HepG2 (cell line): ENCODE data around the gene DSTN. TPM values are rescaled to one million over a fixed set of nuclear protein-coding genes. Genes with fewer than 3 reads are reported as not detected.

Experiments
- ATF1 ChIP-seq: IDR thresholded peaks from 2 replicates; pipeline ENCODE4 v1.6.1; 2016; ENCODE audit warnings: mild to moderate bottlenecking, control low read depth
- HNF4G ChIP-seq, 2 experiments: sonication (generic) in 1 of 2; formaldehyde crosslinking in 1 of 2; IDR thresholded peaks; 2 replicates each; pipeline versions ENCODE4 v1.4.0 to v1.6.1; 2011 to 2020; ENCODE audit warnings: borderline replicate concordance in 2 of 2, low read depth in 2 of 2, mild to moderate bottlenecking in 2 of 2, low read length in 1 of 2, missing genetic modification reagents in 1 of 2, moderate library complexity in 1 of 2
- KDM1A ChIP-seq: IDR thresholded peaks from 2 replicates; pipeline ENCODE4 v1.6.1; 2016; ENCODE audit warnings: missing compliant biosample characterization
- KMT2B ChIP-seq: IDR thresholded peaks from 2 replicates; pipeline ENCODE4 v1.6.1; 2016; ENCODE audit warnings: missing genetic modification reagents, missing compliant biosample characterization
- MAFK ChIP-seq, 2 experiments: IDR thresholded peaks in 1 of 2; conservative IDR thresholded peaks in 1 of 2; 2 replicates each; pipeline ENCODE4 v1.6.1; 2011; ENCODE audit warnings: improper control_type of control experiment in 2 of 2, low read length in 2 of 2
- NCOA2 ChIP-seq: sonication (generic); formaldehyde crosslinking; IDR thresholded peaks from 2 replicates; pipeline ENCODE4 v1.8.0; 2022; ENCODE audit warnings: inconsistent platforms
- NFKB2 ChIP-seq: sonication (generic); formaldehyde crosslinking; IDR thresholded peaks from 2 replicates; pipeline ENCODE4 v1.4.0; 2020; ENCODE audit warnings: missing genetic modification reagents, borderline replicate concordance
- PCBP1 ChIP-seq: fragments of 200-400 bp; formaldehyde crosslinking; IDR thresholded peaks from 2 replicates; pipeline ENCODE4 v1.6.1; 2017; ENCODE audit warnings: mild to moderate bottlenecking, low read depth, low read length, borderline replicate concordance
- PHF21A ChIP-seq: sonication (generic); formaldehyde crosslinking; IDR thresholded peaks from 2 replicates; pipeline ENCODE4 v1.5.0; 2020; ENCODE audit warnings: mild to moderate bottlenecking, missing genetic modification reagents
- POLR2A ChIP-seq, 2 experiments: IDR thresholded peaks; 2 replicates each; pipeline ENCODE4 v1.6.1; 2011; ENCODE audit warnings: low read depth in 2 of 2, low read length in 2 of 2, mild to moderate bottlenecking in 1 of 2, moderate library complexity in 1 of 2; ENCODE audit not compliant: insufficient read depth in 1 of 2
- PRPF4 ChIP-seq: fragments of 200-400 bp; formaldehyde crosslinking; IDR thresholded peaks from 2 replicates; pipeline ENCODE4 v1.6.1; 2016; ENCODE audit warnings: low read length, low read depth; ENCODE audit not compliant: poor library complexity, severe bottlenecking
- RBM22 ChIP-seq: fragments of 200-400 bp; formaldehyde crosslinking; optimal IDR thresholded peaks from 2 replicates; pipeline ENCODE3; 2017; ENCODE audit warnings: mild to moderate bottlenecking, low read length, moderate library complexity
- SRSF1 ChIP-seq: fragments of 200-400 bp; formaldehyde crosslinking; optimal IDR thresholded peaks from 2 replicates; pipeline ENCODE3; 2017; ENCODE audit warnings: mild to moderate bottlenecking, low read depth, low read length, moderate library complexity
- TARDBP ChIP-seq: sonication (generic); formaldehyde crosslinking; IDR thresholded peaks from 2 replicates; pipeline ENCODE4 v1.8.0; 2022; ENCODE audit warnings: mild to moderate bottlenecking, missing genetic modification reagents
- ZKSCAN8 ChIP-seq: IDR thresholded peaks from 2 replicates; pipeline ENCODE4 v1.6.1; 2016; ENCODE audit warnings: borderline replicate concordance, missing genetic modification reagents, missing compliant biosample characterization
- ZNF230 ChIP-seq: sonication (generic); formaldehyde crosslinking; IDR thresholded peaks from 2 replicates; pipeline ENCODE4 v1.4.0; 2020; ENCODE audit warnings: mild to moderate bottlenecking, missing genetic modification reagents
- ZNF605 ChIP-seq: sonication (generic); formaldehyde crosslinking; IDR thresholded peaks from 2 replicates; pipeline ENCODE4 v1.8.0; 2022; ENCODE audit warnings: mild to moderate bottlenecking, missing genetic modification reagents
- ZNF720 ChIP-seq: sonication (generic); formaldehyde crosslinking; IDR thresholded peaks from 2 replicates; pipeline ENCODE4 v1.4.0; 2020; ENCODE audit warnings: missing genetic modification reagents
- ZNF747 ChIP-seq: sonication (generic); formaldehyde crosslinking; IDR thresholded peaks from 2 replicates; pipeline ENCODE4 v1.8.1; 2023; ENCODE audit warnings: missing genetic modification reagents, mild to moderate bottlenecking, borderline replicate concordance
- ZNF761 ChIP-seq: sonication (generic); formaldehyde crosslinking; conservative IDR thresholded peaks from 2 replicates; pipeline ENCODE4 v1.4.0; 2020; ENCODE audit warnings: mild to moderate bottlenecking, missing genetic modification reagents
- ZNF841 ChIP-seq: sonication (generic); formaldehyde crosslinking; IDR thresholded peaks from 2 replicates; pipeline ENCODE4 v1.8.1; 2023; ENCODE audit warnings: missing genetic modification reagents, borderline replicate concordance
- polyA plus RNA-seq, 8 experiments: library from polyadenylated mRNA; depleted of rRNA in 3 of 8; stranded (reverse) in 7 of 8; unstranded in 1 of 8; fragments of >200 nt; fragmentation: Illumina TruSeq in 4 of 8; extraction: Trizol in 4 of 8; gene quantifications; 2 replicates each; pipeline versions ENCODE4 v1.2.1 to v1.2.3, GENCODE V29; 2011 to 2016; ENCODE audit warnings: low read depth in 4 of 8, missing spikeins in 1 of 8, mixed read lengths in 1 of 8; ENCODE audit not compliant: insufficient read depth in 1 of 8
- total RNA-seq, 5 experiments: library from RNA; depleted of rRNA; stranded (reverse); fragments of >200 nt; fragmentation: Illumina TruSeq; extraction: Trizol; gene quantifications; 2 replicates each; pipeline ENCODE4 v1.2.3, GENCODE V29; 2016; ENCODE audit warnings: low read depth in 1 of 5
- TF ChIP-seq, protein P1 (sequence below): sonication (generic); formaldehyde crosslinking; IDR thresholded peaks from 2 replicates; pipeline ENCODE4 v1.4.0; 2020; ENCODE audit warnings: mild to moderate bottlenecking, missing genetic modification reagents
- TF ChIP-seq, protein P2 (sequence below): IDR thresholded peaks from 2 replicates; pipeline ENCODE4 v1.6.1; 2016; ENCODE audit warnings: control low read depth
- TF ChIP-seq, protein P3 (sequence below), 2 experiments: sonication (generic) in 1 of 2; formaldehyde crosslinking in 1 of 2; IDR thresholded peaks; 2 replicates each; pipeline versions ENCODE4 v1.4.0 to v1.6.1; 2018 to 2020; ENCODE audit warnings: missing genetic modification reagents in 2 of 2, borderline replicate concordance in 1 of 2, low read depth in 1 of 2, mild to moderate bottlenecking in 1 of 2, missing biosample characterization in 1 of 2
- TF ChIP-seq, protein P4 (sequence below): sonication (generic); formaldehyde crosslinking; IDR thresholded peaks from 2 replicates; pipeline ENCODE4 v1.4.0; 2020; ENCODE audit warnings: missing genetic modification reagents

The DSTN gene
- total and polyA plus RNA-seq, 2 of the 13 experiments (the other 11 are each of a cell fraction or from before 2014, with no cell fraction given): 27.6 to 106 TPM

DNA sequence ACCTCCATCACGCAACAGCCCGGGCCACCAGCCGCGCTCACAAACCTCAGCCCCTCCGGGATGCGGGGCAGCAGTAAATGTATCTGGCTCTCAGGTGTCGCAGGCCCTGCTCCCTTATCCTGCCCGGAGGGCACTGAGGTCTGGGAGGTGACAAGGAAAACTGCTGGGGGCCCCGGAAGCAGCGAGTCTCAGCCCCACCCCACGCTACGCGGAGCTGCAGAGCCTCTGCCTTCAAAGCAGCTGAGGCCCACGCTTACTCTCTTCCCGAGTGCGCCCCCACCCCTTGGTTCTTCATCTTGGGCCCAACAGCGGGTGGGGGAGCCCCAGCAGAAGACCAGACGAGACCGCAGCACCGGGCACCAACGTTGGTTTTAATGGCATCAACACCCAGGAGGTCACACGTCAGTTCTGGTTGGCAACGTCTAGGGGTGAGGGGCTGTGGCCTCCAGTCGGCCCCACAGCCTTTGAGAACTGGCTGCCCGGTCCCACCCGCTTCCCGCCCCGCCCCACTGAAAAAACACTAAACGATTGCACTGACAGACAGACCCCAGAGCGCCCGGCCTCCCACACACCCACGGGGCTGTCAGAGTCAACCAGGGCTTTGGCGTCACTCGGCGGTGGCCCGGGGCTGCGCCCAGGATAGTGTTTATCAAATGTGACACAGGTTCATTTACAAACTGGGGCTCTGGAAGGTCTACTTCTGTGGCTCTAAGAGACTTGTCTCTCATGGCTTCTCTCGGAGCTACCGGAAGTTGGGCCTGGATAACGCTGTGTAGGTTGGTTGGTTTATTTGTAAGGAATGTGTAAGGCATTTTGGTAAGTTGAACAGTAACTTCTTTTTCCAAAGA lies 43.7 kb downstream of the DSTN start (continued):
- peak in 1 of 2 experiments; percentile 46; a peak in 3 of 4 replicates for TF ChIP-seq POLR2A (IDR thresholded peaks at IDR 0.05; ENCODE audit: insufficient read depth in 1 of 2, low read depth in 2 of 2, low read length in 2 of 2)
- TF ChIP-seq, protein P1, sequence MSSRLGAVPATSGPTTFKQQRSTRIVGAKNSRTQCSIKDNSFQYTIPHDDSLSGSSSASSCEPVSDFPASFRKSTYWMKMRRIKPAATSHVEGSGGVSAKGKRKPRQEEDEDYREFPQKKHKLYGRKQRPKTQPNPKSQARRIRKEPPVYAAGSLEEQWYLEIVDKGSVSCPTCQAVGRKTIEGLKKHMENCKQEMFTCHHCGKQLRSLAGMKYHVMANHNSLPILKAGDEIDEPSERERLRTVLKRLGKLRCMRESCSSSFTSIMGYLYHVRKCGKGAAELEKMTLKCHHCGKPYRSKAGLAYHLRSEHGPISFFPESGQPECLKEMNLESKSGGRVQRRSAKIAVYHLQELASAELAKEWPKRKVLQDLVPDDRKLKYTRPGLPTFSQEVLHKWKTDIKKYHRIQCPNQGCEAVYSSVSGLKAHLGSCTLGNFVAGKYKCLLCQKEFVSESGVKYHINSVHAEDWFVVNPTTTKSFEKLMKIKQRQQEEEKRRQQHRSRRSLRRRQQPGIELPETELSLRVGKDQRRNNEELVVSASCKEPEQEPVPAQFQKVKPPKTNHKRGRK: no peak
- no peak for TF ChIP-seq SRSF1
- TF ChIP-seq PHF21A: 0 out of 2 replicates have a peak, but pooled peaks have one; percentile 26
- no peak for TF ChIP-seq MAFK (conservative IDR thresholded peaks at IDR 0.05 in 1 of 2, IDR thresholded peaks at IDR 0.05 in 1 of 2; ENCODE audit: low read length in 2 of 2)
- TF ChIP-seq KDM1A (CRISPR knock-in tag): no peak
- TF ChIP-seq, protein P2, sequence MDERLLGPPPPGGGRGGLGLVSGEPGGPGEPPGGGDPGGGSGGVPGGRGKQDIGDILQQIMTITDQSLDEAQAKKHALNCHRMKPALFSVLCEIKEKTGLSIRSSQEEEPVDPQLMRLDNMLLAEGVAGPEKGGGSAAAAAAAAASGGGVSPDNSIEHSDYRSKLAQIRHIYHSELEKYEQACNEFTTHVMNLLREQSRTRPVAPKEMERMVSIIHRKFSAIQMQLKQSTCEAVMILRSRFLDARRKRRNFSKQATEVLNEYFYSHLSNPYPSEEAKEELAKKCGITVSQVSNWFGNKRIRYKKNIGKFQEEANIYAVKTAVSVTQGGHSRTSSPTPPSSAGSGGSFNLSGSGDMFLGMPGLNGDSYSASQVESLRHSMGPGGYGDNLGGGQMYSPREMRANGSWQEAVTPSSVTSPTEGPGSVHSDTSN: no peak
- no peak for TF ChIP-seq ATF1 (CRISPR knock-in tag)
- TF ChIP-seq ZNF720 (CRISPR knock-in tag): no peak
- TF ChIP-seq ZNF605 (CRISPR knock-in tag): no peak
- TF ChIP-seq NCOA2 (CRISPR knock-in tag): no peak
- TF ChIP-seq ZNF761 (CRISPR knock-in tag): 0 out of 2 replicates have a peak, but pooled peaks have one; percentile 38
- no peak for TF ChIP-seq ZNF747
- TF ChIP-seq PRPF4: no peak
- TF ChIP-seq ZNF841: no peak
- TF ChIP-seq ZKSCAN8 (CRISPR knock-in tag): no peak
- 0 out of 2 replicates have a peak, but pooled peaks have one; percentile 20 for TF ChIP-seq PCBP1
- no peak for TF ChIP-seq KMT2B
- TF ChIP-seq RBM22: peak; percentile 69
- TF ChIP-seq, protein P3, sequence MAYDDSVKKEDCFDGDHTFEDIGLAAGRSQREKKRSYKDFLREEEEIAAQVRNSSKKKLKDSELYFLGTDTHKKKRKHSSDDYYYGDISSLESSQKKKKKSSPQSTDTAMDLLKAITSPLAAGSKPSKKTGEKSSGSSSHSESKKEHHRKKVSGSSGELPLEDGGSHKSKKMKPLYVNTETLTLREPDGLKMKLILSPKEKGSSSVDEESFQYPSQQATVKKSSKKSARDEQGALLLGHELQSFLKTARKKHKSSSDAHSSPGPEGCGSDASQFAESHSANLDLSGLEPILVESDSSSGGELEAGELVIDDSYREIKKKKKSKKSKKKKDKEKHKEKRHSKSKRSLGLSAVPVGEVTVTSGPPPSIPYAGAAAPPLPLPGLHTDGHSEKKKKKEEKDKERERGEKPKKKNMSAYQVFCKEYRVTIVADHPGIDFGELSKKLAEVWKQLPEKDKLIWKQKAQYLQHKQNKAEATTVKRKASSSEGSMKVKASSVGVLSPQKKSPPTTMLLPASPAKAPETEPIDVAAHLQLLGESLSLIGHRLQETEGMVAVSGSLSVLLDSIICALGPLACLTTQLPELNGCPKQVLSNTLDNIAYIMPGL (CRISPR knock-in tag; IDR thresholded peaks at IDR 0.05; ENCODE audit: borderline replicate concordance in 1 of 2, low read depth in 1 of 2): no peak
- TF ChIP-seq ZNF230 (CRISPR knock-in tag): no peak
- TF ChIP-seq, protein P4, sequence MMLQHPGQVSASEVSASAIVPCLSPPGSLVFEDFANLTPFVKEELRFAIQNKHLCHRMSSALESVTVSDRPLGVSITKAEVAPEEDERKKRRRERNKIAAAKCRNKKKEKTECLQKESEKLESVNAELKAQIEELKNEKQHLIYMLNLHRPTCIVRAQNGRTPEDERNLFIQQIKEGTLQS (CRISPR knock-in tag): no peak
- no peak for TF ChIP-seq TARDBP (CRISPR knock-in tag)
- no peak for TF ChIP-seq NFKB2 (CRISPR knock-in tag)
- TF ChIP-seq HNF4G (IDR thresholded peaks at IDR 0.05; ENCODE audit: borderline replicate concordance, low read depth, low read length): no peak
- no peak for TF ChIP-seq HNF4G (CRISPR knock-in tag; IDR thresholded peaks at IDR 0.05; ENCODE audit: borderline replicate concordance, low read depth)
